Measurements from ENCODE around the gene RAD1. TPM values are rescaled to one million over a fixed set of nuclear protein-coding genes. Genes with fewer than 3 reads are reported as not detected.

Gene RAD1
- total RNA-seq, 8 experiments from 2014 or later = 18.7 to 38.8 (median 26.1) TPM

DNA sequence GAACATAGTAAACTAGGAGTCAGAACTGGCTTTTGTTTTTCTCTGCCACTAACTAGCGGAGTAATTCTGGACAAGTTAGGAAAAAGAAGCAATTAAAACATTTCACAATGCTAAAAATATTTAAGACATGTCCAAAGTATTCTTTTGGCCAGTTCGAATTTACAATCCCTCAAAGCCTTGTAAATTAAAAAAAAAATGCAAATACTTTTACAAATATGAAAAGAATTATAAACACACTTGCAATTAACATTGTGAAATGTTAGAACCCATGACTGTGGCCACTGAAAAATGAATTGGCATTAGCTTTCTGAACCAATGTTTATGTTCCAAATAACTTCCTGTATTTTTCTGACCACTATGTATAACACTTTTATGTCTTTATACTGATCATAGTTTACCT is 2.2 kb downstream of the RAD1 start:
- in situ Hi-C loops (cut with MboI; ENCODE audit: low pct_unique_long_range_greater_than_20kb in 2 of 9, low sequenced_read_pairs in 9 of 9, unreplicated experiment in 9 of 9) = loop anchor here in 3 of 9 experiments (25.0 kb wide), 2 partner anchors 401 to 426 kb away; no protein-coding TSS in a partner anchor
- no peak for ATAC-seq (replicated peaks in 6 of 8)
- Histone ChIP-seq H3K4me3 (no peak overlapping the region), H3K27ac (no peak overlapping the region), H3K4me1 (replicated peaks in 1 of 2) (peaks cover 6 to 19% of the 10 kb centered on the region in 2 donors)
- 20 to 100% (median 85%) methylated on average over 1 to 2 of the region's 2 CpGs for WGBS, 10 experiments

DNA sequence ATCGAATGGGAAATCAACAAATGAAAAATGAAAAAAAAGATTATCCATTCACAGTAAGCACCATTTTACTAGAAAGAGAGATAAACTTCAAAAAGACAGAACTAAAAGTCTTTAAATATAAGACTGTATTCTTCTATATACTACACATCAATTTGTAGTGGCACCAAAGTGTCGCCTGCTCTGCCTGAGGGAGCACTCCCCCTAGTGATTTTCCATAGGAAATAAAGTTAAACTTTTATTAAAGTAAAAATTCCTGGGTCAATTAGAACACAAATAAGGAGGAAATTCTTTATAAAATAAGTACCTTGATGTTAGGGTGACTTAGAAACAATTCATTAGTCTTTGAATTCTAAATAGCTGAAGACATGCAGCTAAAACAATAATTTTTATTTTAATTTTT is 9.7 kb downstream of the RAD1 start:
- in situ Hi-C loops (cut with MboI; ENCODE audit: low pct_unique_long_range_greater_than_20kb in 2 of 9, low sequenced_read_pairs in 9 of 9, unreplicated experiment in 9 of 9) = loop anchor here in 4 of 9 experiments (10.0 to 25.0 kb wide), 3 partner anchors 393 to 421 kb away; no protein-coding TSS in a partner anchor
- peak in 1 of 8 experiments; percentile 16 for ATAC-seq (replicated peaks in 6 of 8)

DNA sequence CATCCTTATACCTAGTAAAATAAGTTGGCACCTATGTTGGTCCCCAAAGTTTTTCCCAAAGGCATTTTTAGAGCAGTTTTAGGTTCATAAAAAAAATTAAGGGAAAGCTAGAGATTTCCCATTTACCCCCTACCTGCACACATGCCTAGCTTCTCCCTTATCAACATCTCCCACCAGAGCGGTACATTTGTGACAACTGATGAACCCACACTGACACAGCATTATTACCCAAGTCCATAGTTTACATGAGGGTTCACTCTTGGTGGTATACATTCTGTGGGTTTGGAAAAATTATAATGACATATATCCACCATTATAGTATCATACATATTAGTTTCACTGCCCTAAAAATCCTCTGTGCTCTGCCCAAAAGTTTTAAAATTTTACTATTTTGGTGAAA is 12.0 kb downstream of the RAD1 start:
- H3K27ac ChIP-seq = no peak overlapping the region
- in situ Hi-C loops (cut with MboI; ENCODE audit: low pct_unique_long_range_greater_than_20kb in 2 of 9, low sequenced_read_pairs in 9 of 9, unreplicated experiment in 9 of 9) = loop anchor here in 4 of 9 experiments (10.0 to 25.0 kb wide), 3 partner anchors 391 to 418 kb away; no protein-coding TSS in a partner anchor
- H3K4me3 ChIP-seq = no peak overlapping the region
- 86 to 100% (median 100%) methylated on average over 1 of the region's 1 CpG; no CpG with 5 or more reads in 7 of the 10 experiments for WGBS, 10 experiments
- no peak for ATAC-seq (replicated peaks in 6 of 8)
- H3K4me1 ChIP-seq (replicated peaks in 1 of 2) = no peaks in the 10 kb centered on the region

More for the DNA sequence above, 9.7 kb downstream of the RAD1 start:
- no peak overlapping the region for H3K27ac ChIP-seq
- no peaks in the 10 kb centered on the region for H3K4me1 ChIP-seq (replicated peaks in 1 of 2)
- 63 to 100% (median 96%) methylated on average over 1 to 2 of the region's 2 CpGs for WGBS, 10 experiments
- no peak overlapping the region for H3K4me3 ChIP-seq

DNA sequence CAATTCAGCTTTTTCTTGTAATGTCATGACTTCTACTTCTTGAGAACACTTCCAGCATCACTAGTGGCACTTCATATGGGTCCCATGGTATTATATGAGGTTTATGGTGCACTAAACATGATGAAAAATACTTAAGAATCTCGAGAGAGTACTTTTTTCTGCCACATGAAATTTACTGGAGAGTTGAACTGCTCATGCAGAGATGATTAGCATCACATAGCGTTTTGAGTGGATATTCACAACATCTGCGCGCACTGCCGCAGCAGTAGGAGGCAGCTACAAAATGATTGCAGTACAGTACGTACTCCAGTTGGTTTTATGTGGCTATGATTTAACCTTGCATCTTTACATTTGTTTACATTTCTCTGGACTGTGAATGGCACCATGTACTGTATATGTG is 14.7 kb downstream of the RAD1 start:
- in situ Hi-C loops (cut with MboI; ENCODE audit: low pct_unique_long_range_greater_than_20kb in 2 of 9, low sequenced_read_pairs in 9 of 9, unreplicated experiment in 9 of 9) = loop anchor here in 4 of 9 experiments (10.0 to 25.0 kb wide), 3 partner anchors 388 to 416 kb away; no protein-coding TSS in a partner anchor
- Histone ChIP-seq H3K27ac (no peak overlapping the region), H3K4me3 (no peak overlapping the region), H3K4me1 (replicated peaks in 1 of 2) (no peaks in the 10 kb centered on the region)
- peak in 1 of 8 experiments; percentile 49 for ATAC-seq (replicated peaks in 6 of 8)
- 65 to 100% (median 92%) methylated on average over 1 to 6 of the region's 6 CpGs; no CpG with 5 or more reads in 1 of the 10 experiments for WGBS, 10 experiments

DNA sequence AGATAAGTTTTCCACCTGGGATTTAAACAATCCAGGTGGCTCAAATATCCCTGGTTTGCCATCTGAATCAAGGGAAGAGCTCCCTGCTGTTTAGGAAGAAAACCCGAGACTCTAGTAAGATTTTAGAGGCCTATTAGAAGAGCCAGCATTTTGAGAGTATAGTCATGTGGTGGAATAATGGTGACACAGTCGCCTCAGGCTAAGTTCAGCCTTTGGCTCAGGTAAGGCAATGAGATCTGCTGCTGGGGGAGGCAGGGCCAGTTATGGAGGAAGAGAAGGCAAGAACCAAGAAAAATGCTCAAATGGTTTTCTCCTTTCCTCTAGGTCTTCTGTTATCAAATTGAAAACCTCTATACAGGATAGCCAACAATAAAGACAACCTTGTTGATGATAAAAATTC is 16.2 kb downstream of the RAD1 start:
- no peak overlapping the region for H3K4me3 ChIP-seq
- ATAC-seq (replicated peaks in 6 of 8) = no peak
- in situ Hi-C loops (cut with MboI; ENCODE audit: low pct_unique_long_range_greater_than_20kb in 2 of 9, low sequenced_read_pairs in 9 of 9, unreplicated experiment in 9 of 9) = loop anchor here in 4 of 9 experiments (10.0 to 25.0 kb wide), 3 partner anchors 387 to 424 kb away; no protein-coding TSS in a partner anchor
- WGBS, 10 experiments = 57 to 100% (median 71%) methylated on average over 1 to 2 of the region's 2 CpGs; no CpG with 5 or more reads in 3 of the 10 experiments
- no peaks in the 10 kb centered on the region for H3K4me1 ChIP-seq (replicated peaks in 1 of 2)
- H3K27ac ChIP-seq = no peak overlapping the region

DNA sequence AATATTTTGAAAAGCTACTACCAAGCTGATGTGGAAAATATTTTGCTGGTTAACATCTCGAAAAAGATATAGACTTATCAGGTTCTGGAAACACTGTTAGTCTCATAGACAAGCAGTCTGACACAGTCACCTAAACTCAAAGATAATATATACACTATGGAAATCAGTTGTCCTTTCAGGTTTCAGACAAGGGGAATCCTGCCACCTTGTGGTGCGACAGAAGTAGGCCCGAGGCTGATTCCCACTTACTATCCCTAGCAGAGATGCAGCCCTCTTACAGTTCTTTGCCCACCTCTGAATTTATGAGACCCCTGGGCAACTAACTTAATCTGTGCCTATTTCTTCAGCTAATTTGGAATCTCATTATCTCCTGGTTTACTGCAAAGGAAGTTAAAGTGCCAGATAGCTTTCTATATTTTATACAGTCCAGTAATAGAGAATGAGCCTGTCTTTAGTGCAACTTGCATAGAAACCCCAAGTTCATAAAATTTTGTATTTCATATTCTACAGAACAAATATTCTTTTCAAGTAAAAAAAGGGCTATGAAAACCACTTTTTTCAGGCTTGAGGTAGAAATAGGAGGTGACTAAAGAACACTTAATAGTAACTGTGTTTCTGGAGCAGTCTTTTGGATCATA is 16.9 kb downstream of the RAD1 start:
- no peak overlapping the region for H3K4me3 ChIP-seq
- no peak overlapping the region for H3K27ac ChIP-seq
- in situ Hi-C loops (cut with MboI; ENCODE audit: low pct_unique_long_range_greater_than_20kb in 2 of 9, low sequenced_read_pairs in 9 of 9, unreplicated experiment in 9 of 9) = loop anchor here in 4 of 9 experiments (10.0 to 25.0 kb wide), 3 partner anchors 386 to 424 kb away; no protein-coding TSS in a partner anchor
- WGBS, 10 experiments = 0% methylated on average over 1 to 3 of the region's 3 CpGs; no CpG with 5 or more reads in 1 of the 10 experiments
- peak; percentile 81 to 98 (median 94) for ATAC-seq (replicated peaks in 6 of 8)
- no peaks in the 10 kb centered on the region for H3K4me1 ChIP-seq (replicated peaks in 1 of 2)

DNA sequence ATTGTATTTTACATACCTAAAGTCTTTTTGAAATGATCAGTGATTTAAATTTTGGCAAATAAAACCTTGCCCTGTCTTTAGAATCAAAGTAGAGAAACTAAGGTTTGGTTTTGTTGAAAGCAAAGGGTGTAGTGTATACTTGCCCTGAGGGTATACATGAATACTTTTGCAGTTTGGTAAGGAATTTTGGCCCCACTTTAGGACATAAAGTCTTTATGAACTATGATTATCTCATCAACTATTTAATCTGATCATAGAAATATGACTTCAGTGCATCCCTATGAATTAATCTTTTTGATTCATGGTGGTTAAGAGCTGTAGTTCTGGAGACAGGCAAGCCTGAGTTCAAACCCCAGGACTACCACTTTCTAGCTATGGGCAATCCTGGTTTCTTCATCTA is 17.7 kb downstream of the RAD1 start:
- in situ Hi-C loops (cut with MboI; ENCODE audit: low pct_unique_long_range_greater_than_20kb in 2 of 9, low sequenced_read_pairs in 9 of 9, unreplicated experiment in 9 of 9) = loop anchor here in 4 of 9 experiments (10.0 to 25.0 kb wide), 3 partner anchors 385 to 423 kb away; no protein-coding TSS in a partner anchor
- Histone ChIP-seq H3K4me3 (no peak overlapping the region), H3K27ac (no peak overlapping the region), H3K4me1 (replicated peaks in 1 of 2) (no peaks in the 10 kb centered on the region)
- peak in 1 of 8 experiments; percentile 11 for ATAC-seq (replicated peaks in 6 of 8)

DNA sequence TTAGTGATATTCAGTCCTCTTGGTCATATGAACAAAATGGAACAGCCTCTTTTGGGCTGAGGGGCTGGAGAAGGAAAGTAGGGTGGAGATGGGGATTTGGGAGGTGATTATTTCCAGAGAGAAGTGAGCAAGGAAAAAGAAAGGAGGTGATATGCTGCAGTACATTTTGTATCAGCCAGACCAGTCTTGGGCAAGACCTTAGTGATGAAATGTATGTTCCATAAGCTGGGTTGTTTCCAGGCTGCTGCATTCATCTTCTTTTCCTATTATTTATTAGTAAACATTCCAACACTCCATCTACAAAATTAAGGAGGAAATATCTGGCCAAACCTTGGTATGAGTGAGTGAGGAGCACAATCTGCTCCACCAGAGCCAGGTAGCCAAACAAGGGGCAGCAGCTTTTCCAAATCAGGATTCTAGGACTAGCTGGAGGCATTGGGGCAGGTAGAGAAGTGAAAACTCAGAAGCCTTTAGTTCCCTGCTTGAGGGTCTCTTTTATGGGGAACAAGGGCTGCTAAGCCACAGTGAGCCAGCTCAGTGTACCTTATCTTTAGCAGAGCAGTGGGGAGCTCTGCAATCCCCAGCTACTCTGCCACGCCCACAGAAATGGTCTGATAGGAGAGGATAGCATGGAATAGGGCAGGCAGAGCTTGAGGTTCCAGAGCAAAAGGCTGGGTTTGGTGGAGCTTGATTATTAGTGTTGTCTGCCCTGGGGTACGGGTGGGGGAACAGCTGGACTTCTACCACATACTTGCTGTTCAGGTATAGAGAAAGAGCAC is 19.5 kb downstream of the RAD1 start:
- H3K4me1 ChIP-seq (replicated peaks in 1 of 2) = no peaks in the 10 kb centered on the region
- H3K27ac ChIP-seq = no peak overlapping the region
- H3K4me3 ChIP-seq = no peak overlapping the region
- in situ Hi-C loops (cut with MboI; ENCODE audit: low pct_unique_long_range_greater_than_20kb in 2 of 9, low sequenced_read_pairs in 9 of 9, unreplicated experiment in 9 of 9) = loop anchor here in 4 of 9 experiments (10.0 to 25.0 kb wide), 3 partner anchors 384 to 421 kb away; no protein-coding TSS in a partner anchor
- WGBS, 10 experiments = 40 to 100% (median 84%) methylated on average over 1 to 2 of the region's 2 CpGs; no CpG with 5 or more reads in 4 of the 10 experiments
- ATAC-seq (replicated peaks in 6 of 8) = no peak

DNA sequence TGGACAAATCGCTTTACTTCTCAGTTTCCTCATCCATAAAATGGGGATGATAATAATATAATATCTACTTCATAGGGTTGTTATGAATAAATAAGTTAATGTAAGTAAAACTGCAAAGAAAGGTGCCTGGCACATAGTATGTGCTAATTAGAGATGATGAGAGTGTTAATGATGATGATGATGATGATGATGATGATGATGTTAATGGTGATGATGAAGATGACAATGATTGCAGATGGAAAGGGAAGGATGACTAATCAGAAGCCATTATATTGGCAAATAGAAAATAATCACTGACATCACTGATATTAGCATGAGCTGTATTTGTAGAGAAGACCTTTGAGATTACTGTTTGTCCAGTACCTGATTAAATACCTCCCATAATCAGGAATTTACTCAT is 20.6 kb downstream of the RAD1 start:
- Histone ChIP-seq H3K4me1 (replicated peaks in 1 of 2) (no peaks in the 10 kb centered on the region), H3K27ac (no peak overlapping the region), H3K4me3 (no peak overlapping the region)
- no peak for ATAC-seq (replicated peaks in 6 of 8)
- in situ Hi-C loops (cut with MboI; ENCODE audit: low pct_unique_long_range_greater_than_20kb in 2 of 9, low sequenced_read_pairs in 9 of 9, unreplicated experiment in 9 of 9) = loop anchor here in 4 of 9 experiments (10.0 to 25.0 kb wide), 3 partner anchors 382 to 420 kb away; no protein-coding TSS in a partner anchor
- 80 to 100% (median 100%) methylated on average over 1 of the region's 1 CpG; no CpG with 5 or more reads in 3 of the 10 experiments for WGBS, 10 experiments

DNA sequence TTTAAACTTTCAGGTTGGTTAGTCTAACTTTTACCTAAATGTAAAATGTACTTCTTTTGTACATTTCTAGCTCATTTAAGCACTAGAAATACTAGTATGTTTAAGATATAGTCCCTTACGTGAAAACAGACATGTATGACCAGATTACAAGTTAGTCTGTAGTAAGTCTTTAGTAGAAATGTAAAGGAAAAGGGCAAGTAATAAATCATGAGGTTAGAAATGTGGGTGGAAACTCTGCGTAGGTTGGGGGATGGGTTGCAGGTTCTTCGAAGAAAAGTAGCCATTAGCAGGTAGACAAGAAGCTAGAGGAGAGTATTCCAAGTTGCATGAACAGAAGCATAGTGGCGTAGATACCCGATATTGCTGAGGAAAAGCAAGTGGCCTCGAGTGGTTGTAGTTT is 22.9 kb downstream of the RAD1 start:
- Histone ChIP-seq H3K4me3 (no peak overlapping the region), H3K4me1 (replicated peaks in 1 of 2) (no peaks in the 10 kb centered on the region), H3K27ac (no peak overlapping the region)
- ATAC-seq (replicated peaks in 6 of 8) = no peak
- WGBS, 10 experiments = 74 to 100% (median 92%) methylated on average over 1 to 6 of the region's 6 CpGs
- in situ Hi-C loops (cut with MboI; ENCODE audit: low pct_unique_long_range_greater_than_20kb in 2 of 9, low sequenced_read_pairs in 9 of 9, unreplicated experiment in 9 of 9) = loop anchor here in 4 of 9 experiments (10.0 to 25.0 kb wide), 3 partner anchors 380 to 418 kb away; no protein-coding TSS in a partner anchor

DNA sequence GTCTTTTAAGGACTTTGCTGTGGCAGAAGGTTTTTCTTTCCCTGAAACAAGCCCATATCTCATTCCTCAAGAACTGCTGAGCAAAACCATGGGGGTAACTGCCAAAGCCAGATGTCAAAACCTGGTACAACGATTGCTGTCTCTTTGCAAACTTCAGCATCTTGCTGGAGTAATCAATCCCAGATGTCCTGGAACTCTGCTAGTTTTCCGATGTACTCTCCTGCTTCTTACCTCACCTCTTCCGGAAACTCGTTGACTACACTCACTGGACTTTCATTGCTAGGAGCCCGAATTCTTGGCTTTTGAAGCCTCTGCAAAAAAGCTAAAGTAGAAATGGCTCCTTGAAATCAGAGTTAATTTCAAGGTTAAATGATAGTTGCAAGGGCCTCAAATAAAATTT is 23.3 kb downstream of the RAD1 start:
- Histone ChIP-seq H3K27ac (no peak overlapping the region), H3K4me3 (no peak overlapping the region), H3K4me1 (replicated peaks in 1 of 2) (no peaks in the 10 kb centered on the region)
- 0 to 100% (median 78%) methylated on average over 1 to 5 of the region's 5 CpGs; no CpG with 5 or more reads in 1 of the 10 experiments for WGBS, 10 experiments
- ATAC-seq (replicated peaks in 6 of 8) = peak in 3 of 8 experiments; percentile 32 to 91 (median 73)
- in situ Hi-C loops (cut with MboI; ENCODE audit: low pct_unique_long_range_greater_than_20kb in 2 of 9, low sequenced_read_pairs in 9 of 9, unreplicated experiment in 9 of 9) = loop anchor here in 4 of 9 experiments (10.0 to 25.0 kb wide), 3 partner anchors 380 to 417 kb away; no protein-coding TSS in a partner anchor

DNA sequence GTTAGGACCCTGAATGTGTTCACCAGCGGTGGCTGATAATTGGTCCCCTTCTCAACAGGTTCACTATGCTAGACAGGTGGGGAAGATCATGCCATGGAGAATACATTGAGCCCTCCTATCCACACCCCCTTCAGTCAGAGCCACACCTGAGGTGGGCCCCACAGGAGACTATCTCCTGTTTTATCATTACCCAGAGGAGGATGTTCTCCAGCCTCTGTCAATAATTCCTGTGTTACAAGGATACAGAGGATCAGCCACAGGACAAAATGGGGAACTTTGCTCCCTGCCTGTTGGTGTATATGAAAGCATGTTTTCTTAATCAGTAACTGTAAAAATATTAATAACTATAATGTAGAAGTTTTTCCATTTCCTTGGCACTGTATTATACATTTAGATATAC is 25.9 kb downstream of the RAD1 start:
- Histone ChIP-seq H3K4me1 (replicated peaks in 1 of 2) (no peaks in the 10 kb centered on the region), H3K4me3 (no peak overlapping the region), H3K27ac (no peak overlapping the region)
- 100% methylated on average over 1 of the region's 1 CpG; no CpG with 5 or more reads in 6 of the 10 experiments for WGBS, 10 experiments
- ATAC-seq (replicated peaks in 6 of 8) = no peak
- in situ Hi-C loops (cut with MboI; ENCODE audit: low pct_unique_long_range_greater_than_20kb in 2 of 9, low sequenced_read_pairs in 9 of 9, unreplicated experiment in 9 of 9) = loop anchor here in 2 of 9 experiments (25.0 kb wide), 1 partner anchor 377 kb away; no protein-coding TSS in a partner anchor
